GM10266 (cell line): ENCODE data around the gene ASF1B.

Source experiments
- DNase-seq: peaks from one replicate; pipeline ENCODE4 v3.0.0; 2012; ENCODE audit errors: extremely low spot score
- CTCF ChIP-seq: IDR thresholded peaks from 2 replicates; pipeline ENCODE4 v1.5.1; 2012; ENCODE audit warnings: mild to moderate bottlenecking, low read depth; ENCODE audit not compliant: control insufficient read depth, insufficient read depth; ENCODE audit errors: missing control alignments

The ASF1B gene

GRCh38 chr19:14165990-14166830 lies 29.8 kb upstream of the ASF1B start:
- no peak for TF ChIP-seq CTCF
- DNase-seq, result no peak

DNA sequence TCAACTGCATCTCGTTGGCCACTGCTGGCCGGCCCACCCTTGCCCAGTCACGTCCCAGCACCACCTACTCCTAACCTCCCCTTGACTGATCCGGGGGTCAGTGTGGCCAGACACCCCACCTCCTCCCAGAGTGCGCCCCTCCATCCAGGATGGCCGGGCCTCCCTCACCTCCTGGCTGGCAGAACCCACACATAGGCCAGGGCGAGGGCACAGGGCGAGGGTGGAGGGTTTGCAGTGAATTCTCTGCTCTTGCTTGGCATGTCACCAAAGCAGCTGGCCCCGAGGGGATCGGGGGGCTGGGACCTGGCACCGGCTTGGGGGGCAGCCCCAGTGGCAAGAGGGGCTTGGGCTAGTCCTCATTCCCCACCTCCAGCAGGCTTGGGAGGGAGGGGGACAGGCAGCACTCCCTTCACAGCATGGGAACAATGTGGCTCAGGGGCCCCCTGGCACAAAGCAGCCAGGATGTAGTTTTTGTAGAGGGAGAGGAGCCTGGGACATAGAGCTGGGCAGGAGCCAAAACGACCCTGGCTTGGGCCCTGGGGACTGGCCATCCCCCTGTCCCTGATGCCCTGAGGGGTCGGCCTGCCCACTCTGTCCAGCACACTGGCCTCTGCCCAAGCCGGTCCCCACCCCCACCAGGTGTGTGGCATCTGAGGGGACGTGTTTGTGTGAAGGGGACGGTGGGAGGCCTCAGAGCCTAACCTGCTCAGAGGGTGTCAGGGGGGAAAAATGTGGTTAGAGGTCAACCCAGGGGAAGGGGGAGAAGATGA lies 28.5 kb upstream of the ASF1B start:
- no peak for DNase-seq

DNA sequence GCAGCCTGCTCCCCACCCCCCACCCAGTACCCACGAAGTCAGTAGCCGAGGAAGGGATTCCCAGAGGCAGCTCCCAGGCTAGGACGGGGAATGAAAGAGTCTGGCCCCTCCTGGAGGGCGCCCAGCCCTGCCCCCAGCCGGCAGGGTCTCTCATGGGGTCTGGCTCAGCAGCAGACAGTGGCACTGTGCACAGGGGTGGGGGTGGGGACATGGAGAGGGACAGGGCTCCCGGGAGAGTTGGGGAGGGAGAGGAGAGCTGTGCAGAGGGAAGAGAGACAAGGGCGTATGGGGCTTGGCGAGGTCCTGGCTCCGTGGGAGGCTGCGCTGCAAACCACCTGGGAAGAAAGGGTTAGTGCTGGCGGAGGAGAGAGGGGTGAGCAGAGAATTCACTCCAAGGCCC lies 27.7 kb upstream of the ASF1B start:
- no peak for DNase-seq

More for the DNA sequence above, 28.5 kb upstream of the ASF1B start:
- no peak for TF ChIP-seq CTCF

GRCh38 chr19:14162871-14163297 lies 26.5 kb upstream of the ASF1B start:
- no peak for TF ChIP-seq CTCF
- no peak for DNase-seq

More for the DNA sequence above, 27.7 kb upstream of the ASF1B start:
- TF ChIP-seq CTCF, result no peak

GRCh38 chr19:14161305-14161704 lies 24.9 kb upstream of the ASF1B start:
- no peak for DNase-seq
- TF ChIP-seq CTCF, result no peak

DNA sequence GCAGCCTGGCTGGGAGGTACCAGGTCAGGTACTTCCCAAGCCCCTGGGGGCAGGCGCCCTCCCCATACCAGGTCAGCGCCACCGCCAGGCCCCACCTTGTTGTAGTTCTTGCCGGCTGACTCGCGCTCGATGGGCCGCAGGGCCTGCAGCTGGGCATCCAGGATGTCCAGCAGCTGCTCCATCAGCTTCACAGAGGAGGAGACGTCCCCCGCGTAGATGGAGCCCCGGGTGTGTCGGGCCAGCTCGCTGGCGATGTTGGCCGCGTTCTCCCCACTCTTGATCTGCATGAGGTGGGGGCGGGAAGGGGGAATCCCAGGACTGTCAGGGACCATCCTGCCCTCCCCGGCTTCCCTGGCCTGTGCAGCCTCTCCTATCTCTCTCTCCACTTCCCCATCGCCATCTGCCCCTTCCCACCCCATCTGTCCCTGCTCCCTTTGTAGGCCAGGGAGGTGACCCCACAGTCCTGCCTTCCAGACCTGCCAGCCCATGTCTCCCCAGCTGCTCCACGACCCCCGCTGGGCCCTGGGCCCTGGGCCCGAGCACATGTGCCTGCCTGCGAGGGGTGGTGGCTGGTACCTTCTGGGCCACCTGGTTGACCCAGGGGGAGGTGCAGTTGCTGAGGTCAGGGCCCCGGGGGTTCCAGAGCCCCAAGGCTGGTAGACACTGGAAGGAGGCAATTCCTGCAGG lies 23.8 kb upstream of the ASF1B start:
- no peak for TF ChIP-seq CTCF
- DNase-seq, result no peak
